GM19467 (cell line): Measurements from ENCODE around the gene SMIM13.

Experiments
- ATAC-seq: cut with Tn5 transposase; IDR thresholded peaks from one replicate; pipeline ENCODE4 v1.9.1; 2021; ENCODE audit warnings: mild to moderate bottlenecking, moderate library complexity; ENCODE audit not compliant: unreplicated experiment

SMIM13 gene

DNA sequence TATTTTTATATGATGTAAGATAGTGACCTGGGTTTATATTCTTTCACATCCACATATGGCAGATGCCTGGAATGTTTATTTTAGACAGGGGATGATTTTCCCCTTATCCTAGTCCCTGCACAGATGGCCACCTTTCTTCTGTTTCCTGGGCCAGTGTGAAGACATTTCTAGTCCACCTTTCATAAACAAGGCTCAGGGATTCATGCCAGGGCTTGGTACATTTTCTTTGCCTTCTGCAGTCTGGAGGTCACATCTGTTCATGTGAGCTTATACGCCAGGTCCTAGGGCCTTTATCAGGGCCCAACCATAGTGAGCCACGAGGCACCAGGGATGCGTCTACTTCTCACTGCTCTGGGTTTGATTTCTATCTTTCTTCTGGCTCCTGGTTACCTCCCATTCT lies 55.9 kb downstream of the SMIM13 start:
- ATAC-seq = no peak

DNA sequence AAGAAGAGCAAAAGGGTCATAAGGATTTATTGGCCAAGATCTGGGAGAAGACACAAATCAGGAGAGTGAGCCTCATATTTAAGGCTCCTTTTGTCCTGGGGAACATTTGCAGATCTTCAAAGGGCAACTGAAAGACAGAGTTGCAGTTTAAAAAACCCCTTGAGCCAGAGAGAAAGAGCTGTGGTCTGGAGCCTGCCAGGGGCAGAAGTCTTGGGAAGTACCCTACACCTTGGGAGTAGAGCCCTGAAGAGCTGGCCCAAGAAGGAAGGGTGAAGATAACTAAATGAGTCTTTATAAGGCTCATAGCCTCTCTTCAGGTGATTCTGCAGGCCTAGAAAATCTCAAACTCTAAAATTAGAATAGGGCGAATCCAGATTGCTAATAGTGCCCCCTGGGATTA lies 57.9 kb downstream of the SMIM13 start:
- ATAC-seq = no peak

DNA sequence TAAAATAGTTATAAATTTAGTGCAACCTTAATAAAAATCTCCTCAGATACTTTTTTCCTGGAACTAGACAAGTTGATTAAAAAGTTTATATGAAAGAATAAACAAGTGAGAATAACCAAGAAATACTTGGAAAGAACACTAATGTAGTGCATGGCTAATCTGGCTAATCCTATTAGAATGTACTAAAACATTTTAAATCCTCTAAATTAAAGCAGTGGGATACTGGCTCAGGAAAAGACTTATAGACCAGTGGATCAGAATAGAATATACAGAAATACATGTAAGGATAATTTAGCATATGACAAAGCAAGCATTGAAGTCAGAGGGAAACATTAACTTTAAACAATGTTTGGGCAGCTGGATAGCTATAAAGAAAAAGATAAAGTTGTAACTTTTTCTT lies 58.9 kb downstream of the SMIM13 start:
- ATAC-seq = no peak

DNA sequence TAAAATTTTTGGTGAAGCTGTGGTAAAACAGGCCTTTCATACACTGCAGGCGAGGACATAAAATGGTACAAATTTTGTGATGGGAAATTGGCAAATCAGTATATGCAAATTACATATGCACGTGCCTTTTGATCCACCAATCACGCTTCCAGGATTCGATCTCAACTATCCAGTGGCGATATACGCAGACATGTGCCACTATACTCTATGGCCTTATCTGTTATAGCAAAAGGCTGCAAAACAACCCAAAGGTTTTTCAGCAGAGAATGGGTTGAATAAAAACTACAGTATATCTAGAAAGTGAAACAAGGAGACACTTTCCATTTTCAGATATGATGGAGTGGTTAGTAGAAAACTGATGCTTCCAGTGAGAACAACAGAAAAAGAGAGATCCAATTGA lies 59.8 kb downstream of the SMIM13 start:
- ATAC-seq = no peak

DNA sequence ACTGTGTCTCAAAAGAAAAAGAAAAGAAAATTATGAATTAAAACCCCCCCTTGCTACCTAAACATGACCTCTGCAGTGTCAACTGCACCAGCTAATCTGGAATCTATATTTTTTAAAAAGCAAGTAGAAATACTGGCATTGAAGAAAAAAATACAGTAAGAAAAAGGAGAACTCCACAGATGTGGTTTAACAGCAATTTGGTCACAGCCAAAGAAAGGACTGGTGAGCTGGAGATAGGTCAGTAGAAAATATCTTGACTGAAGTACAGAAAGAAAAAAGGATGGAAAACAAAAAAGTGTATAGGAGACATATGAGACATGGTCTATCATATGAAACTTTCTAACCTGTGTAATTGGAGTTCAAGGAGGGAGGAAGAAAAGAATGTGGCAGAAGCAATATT lies 62.0 kb downstream of the SMIM13 start:
- ATAC-seq = no peak

DNA sequence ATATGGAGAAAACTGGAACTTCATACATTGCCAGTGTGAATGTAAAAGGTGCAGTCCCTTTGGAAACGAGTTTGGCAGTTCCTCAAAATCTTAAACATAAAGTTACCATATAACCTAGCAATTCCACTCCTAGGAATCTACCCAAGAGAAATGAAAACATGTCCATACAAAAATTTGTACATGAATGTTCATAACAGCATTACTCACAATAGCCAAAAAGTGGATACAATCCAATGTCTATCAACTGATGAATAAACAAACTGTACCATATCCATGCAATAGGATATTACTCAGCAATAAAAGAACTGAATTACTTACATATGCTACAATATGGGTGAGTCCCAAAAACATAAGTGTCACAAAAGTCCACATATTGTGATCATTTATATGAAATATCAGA lies 66.6 kb downstream of the SMIM13 start:
- ATAC-seq = no peak

DNA sequence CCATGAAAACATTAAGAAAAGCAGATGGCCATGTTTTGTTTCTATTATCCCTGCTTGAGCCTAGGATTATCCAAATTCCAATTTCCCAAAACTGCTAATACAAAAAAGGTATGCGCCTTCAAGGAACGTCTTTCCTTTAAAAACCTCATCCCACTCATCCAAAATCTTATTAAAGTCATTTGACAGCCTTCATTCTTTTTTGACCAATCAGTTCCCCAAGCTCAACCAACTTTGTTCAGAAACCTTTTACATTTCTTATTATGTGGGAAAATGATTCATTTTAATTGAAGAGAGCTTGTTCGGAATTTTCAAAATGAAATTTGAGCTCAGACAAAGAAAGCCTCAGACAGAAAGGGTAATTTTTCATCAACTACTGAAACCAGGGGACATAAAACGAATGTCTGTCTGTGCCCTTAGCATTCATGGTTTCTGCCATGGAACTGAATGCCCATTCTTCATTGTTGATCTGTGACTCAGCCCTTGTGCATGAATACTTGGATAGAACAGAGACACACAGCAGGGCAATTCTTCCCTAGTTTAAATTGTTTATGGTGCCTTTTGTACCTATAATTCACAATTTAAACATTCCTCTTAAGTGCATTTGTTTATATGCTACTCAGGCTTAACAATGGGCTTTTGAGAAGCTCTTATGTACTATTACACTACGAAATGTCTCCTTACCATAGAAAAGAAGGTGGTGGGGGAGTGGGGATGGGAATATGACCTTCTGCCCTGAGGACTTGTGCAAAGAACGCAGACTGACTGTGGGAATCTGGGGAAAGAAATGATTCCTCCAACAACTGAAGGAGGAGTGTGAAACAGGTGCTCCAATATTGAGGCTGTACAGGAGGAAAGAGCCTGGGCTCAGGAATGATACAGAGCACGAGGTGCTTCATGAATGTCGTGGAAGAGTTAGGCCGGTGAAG lies 67.7 kb downstream of the SMIM13 start:
- no peak for ATAC-seq

DNA sequence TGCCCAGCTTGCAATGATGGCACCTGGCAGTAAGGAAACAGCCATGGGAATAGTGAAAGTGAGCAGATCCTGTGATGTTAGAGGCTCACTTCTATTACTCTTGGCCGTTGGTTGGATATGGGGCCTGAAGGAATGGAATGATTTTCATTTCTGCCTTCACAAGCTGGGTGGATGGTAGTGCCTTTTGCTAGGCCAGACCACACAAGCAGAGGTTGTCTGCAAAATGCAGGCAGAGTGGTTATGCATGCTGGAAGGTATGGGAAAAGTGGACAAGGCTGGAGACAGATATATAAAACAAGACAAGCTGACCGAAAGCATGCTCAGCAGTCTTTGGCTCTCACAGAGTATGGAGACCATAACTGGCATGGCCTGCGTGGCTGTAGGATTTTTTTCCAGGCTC lies 68.6 kb downstream of the SMIM13 start:
- no peak for ATAC-seq

DNA sequence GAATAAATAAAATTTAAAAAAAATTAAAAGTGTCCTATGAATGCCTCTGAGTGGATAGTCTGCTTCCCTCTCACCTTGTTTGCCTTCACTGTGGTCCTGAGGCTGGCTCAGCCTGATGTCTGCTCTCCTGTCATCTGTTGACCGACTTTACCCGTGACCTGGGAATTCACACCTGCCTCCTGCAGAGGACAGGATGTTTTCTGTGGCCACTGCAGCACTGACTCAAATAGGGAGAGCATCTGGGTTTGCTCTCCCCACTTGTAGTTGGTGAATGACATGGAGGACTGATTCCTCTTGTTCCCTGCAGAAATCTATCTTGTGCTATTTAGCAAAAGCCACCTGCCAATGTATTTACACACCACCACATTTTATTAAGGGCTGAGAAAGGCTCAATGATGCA lies 70.3 kb downstream of the SMIM13 start:
- ATAC-seq = no peak

DNA sequence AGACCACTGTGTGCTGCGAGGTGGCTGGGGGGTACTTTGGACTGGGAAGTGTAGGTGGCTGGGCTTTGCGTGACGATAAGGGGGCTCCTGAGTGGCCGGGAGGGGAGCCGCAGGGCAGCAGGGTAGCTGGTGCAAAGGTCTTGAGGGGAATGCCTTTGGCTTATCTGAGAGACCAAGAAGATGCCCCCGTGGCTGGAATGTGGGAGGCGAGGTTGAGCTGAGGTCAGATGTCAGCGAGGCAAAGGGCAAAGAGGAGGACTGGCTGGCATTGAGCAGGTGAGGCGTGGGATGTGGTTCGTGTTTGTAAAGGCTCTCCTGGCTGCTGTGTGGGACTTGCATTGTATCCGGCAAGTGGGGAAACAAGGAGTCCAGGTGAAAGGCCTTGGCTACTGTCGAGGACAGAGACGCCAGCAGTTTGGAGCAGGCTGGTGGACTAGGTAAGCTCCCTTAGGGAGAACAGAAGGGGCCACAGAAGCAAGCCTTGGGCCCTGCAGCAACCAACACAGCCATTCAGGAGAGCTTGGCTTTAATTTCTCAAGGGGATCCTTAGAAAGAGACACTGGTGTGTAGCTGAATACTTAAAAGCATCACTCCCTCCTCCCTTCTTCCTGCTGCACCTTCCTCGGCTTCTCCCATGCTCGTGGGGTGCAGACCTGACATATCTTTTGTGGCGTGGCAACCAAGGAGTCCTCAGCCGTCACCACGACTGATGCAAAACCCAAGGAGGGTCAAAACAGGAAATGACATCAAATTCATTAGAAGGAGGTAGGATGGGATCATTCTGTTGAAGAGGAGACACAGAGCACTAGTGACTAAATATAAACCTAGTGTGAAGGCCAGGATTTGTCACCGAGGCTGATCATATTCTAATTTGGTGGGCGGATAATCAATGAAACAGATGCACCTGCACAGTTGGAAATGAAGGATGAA lies 71.3 kb downstream of the SMIM13 start:
- ATAC-seq = no peak

DNA sequence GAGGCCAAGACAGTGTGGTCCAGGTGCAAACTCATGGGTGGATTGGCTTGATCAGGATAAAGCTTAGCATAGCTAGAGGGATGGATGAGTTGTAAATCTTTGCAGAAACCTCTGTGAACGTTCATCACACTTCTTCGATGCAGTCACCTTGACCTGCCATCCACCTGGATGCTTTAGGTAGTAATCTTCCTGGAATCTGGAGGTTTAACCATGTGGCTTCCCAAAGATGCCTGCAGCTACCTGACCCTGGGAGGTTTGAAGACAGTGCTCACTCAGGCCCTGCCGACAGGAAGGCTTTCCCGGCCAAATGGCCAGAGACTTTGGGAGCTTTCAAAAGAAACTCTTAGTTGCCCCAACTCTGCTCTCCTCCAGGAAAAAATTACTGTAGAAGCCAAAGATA lies 73.3 kb downstream of the SMIM13 start:
- no peak for ATAC-seq

DNA sequence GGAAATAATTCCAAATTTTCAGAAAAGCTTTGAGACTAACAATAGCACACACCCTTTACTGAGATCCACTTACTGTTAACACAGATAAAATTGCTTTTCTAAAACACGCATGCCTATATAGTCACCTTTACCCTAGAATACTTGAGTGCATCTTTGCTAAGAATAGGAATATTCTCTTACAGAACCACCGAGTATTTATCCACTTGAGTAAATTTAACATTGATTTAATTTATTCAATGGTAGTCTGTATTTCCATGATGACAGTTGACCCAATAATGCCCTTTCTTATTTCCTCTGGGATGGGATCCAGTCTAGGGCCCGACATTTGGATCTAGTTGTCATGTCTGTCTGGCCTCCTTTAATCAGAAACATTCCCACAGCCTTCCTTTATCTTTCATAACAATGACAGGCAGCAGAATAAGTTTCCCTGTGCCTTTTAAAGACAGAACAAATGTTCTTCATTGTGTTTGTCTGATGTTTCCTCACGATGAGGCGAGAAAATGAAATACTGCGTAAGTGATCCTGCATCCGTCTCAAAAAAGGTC lies 74.5 kb downstream of the SMIM13 start:
- no peak for ATAC-seq

DNA sequence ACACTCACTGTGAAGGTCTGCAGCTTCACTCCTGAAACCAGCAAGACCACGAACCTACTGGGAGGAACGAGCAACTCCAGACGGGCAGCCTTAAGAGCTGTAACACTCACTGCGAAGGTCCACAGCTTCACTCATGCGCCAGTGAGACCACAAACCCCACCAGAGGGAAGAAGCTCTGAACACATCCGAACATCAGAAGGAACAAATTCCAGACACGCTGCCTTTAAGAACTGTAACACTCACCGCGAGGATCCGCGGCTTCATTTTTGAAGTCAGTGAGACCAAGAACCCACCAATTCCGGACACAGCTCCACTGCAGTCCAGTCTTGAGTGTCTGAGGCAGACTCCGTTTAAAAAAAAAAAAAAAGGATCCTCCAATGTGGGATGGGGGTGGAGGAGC lies 78.3 kb downstream of the SMIM13 start:
- ATAC-seq = no peak

DNA sequence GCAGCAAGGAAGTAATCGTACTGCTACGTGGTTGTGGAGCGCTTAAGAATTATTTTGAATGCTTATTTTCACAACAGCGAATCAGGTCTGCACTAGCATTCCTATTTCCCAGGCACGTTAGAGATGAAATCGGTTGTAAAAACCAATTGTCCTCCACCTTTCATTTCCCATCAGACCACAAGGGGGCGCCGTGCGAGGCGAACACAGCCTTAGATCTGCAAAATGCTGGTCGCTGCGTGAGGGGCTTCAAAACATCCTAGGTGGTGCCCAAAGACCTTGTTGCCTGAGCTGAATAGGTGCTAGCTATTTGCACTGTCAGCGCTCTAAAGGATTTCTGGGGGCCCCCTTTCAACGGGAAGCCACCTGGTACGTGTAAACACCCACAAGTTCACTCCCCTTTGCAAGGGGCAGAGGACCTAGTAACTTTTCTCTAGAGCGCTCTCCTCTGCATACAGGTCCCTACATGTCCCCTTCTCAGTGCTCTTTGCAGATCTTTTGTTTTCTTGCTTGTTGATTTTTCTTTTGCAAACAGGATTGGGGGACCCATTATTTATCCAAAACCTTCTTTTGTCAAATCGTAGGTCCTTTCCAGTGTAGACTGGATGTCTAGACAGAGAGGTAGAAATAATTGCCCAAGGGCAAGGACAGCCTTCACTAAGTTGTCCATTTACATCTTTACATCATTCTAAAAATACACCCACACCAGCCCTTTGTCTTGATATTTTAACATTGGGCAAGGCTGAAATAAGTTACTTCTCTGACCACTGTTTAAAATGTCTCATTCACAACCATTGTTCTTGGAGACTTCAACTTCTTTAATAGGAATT lies 79.1 kb downstream of the SMIM13 start:
- no peak for ATAC-seq

DNA sequence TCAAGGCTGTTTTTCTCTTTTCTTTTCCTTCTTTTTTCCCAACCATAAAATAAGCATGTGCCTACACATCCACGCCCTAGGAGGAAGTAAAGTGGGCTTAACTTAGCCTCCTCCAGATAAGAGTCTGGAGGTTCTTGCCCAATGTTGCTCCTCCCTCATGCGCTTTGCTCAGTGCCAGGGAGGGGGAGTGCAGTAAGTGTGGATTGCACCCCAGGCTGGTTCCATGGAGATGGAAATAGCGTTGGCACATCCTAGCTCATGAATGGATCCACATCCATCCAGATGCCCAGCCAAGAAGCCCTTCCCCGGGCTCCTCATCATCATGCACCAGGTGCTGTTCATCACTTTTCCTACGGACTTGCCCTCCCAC lies 80.6 kb downstream of the SMIM13 start:
- no peak for ATAC-seq

DNA sequence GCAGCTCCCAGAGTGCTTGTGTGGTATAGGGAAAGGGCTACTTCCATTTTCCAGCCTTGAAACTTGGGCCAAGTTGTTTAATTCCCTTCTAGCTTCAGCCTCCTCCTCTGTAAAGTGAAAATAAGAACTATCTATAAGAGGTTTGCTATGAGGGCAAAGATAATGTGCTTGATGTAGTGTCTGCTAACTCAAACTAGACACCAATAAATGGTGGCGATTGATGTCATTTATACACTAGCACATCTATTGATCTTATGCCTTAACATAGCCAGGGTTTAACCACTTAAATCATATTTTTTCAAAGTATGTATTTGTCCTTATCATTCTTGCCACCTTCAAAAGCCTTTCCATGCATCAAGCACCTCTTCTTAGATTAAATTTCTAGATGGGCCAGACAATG lies 83.6 kb downstream of the SMIM13 start:
- ATAC-seq = no peak

DNA sequence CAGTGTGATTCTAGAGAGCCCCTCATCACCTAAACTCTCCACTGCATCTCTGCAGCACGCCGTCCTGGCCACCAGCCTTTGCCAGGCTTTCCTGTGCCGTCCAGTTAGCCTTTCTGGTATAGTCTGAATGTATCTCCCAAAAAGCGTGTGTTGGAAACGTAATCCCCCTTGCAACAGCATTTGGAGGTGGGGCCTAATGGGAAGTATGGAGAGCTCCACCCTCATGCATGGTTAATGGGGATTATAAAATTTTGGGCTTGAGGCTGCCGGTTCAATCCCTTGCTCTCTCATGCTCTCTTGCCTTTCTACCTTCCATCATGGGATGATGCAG lies 85.4 kb downstream of the SMIM13 start:
- no peak for ATAC-seq

DNA sequence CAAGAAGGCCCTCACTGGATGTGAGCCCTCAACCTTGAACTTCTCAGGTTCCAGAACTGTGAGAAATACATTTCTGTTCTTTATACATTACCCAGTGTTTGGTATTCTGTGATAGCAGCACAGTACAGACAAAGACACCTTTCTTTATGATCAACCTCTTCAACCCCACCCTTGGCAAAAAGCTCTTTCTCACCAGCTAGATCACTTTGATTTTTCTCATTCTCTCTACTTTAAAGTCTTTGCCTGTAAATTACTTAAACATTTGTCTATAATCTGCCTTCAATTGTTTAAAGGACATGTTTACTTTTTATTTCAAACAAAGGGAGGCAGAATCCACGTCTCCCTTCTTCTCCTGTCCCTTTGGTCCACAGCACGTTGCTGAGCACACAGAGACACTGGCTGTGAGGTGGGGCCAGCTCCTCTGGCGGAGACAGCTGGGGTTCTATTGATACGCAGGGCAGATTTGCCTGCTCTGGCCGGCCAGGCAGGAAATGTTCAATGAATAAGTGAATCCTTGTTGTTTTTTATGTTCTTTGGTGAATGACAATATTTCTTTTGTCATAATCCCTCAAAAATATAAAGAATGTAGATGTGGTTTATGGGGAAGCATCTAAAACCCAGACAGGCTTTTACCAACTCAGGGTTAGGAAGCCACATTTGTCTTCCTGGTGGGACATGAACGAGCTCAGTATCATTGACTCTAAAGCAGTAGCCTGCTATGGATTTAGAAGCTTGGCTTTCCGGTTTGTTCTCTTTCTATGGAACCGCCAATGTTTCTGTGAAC lies 86.0 kb downstream of the SMIM13 start:
- no peak for ATAC-seq

DNA sequence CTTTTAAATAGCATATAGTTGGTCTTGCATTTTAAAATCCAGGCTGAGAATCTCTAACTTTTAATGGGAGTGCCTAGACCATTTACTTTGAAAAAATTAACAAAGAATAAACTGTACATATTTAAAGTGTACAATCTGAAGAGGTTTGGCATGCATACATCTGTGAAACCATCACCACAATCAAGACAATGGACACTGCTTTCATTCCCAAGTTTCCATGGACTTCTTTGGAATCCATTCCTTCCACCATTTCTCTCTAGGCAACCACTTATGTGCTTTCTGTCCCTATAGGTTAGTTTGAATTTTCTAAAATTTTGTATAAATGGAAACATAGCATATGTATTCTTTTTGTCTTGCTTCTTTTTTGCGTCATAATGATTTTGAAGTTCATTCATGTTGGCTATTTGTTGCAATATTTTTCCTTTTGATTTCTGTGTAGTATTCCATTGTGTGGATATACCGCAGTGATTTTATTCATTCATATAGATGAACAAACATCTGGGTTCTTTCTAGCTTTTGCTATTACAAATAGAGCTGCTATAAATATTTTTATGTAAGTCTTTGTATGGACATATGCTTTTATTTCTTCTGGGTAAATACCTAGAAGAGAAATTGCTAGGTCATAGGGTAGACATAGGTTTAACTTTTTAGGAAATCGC lies 88.0 kb downstream of the SMIM13 start:
- no peak for ATAC-seq
